OCI-LY3 (cell line): ENCODE results near the gene SELENOO.

Experiments
- CTCF ChIP-seq: fragments of 200-600, 300-600 bp; sonication (generic); IDR thresholded peaks from 2 replicates; pipeline ENCODE4 v1.5.1; 2014; ENCODE audit warnings: antibody characterized with exemption, low read length, low read depth
- EZH2phosphoT487 ChIP-seq: fragments of 200-600 bp; shearing (Covaris generic); IDR thresholded peaks from 2 replicates; pipeline ENCODE4 v1.6.1; 2018; ENCODE audit warnings: antibody characterized with exemption, mixed run types, low read depth

- TF ChIP-seq CTCF (no peak), EZH2phosphoT487 (no peak)
Measured at GRCh38 chr22:50215297-50216054, 14.7 kb downstream of the SELENOO start.
